ENCODE data around the gene CENPP.

Gene CENPP

DNA sequence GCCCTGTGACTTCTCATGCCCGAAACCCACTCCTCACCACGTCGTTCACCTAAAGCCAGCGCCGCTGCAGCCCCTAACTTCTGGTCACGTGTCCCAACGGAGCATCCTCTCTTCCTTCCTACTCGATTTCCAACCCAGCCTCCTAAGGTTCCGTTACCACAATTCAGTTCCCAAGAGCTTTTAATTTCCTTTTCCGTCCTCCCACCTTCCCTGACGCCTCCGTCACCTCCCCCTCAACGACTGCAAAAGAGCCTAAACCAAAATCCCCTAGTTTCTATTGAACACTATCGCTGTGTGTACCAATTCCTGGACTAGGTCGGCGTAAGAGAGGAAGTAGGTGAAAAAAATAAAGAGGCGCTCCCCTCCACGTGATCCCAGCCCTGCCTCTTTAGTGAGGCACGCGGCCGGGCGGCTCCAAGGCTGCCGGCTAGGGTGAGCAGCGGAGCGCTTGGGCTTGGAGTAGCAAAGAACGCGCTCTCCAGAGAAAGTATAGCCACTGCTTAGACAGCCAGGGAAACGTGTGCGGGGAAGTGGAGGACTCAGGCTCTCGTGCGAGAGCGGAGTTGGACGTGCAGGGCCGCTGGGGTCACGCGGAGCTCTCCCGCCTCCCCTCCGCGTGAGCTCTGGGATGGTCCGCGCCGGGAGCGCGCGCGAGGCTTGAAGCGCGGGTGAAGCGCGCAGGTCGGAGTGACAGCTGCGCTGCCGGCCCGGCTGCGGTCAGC is at the start of gene CENPP, which contains the start of gene NOL8:
TSS of gene CENPP (plus strand) at position 685 of the 722 bp plus-strand sequence.
TSS of gene NOL8 (minus strand) at position 82 of the 722 bp plus-strand sequence. CDS start 1,189 bp downstream, outside the sequence.
- TF ChIP-seq HDGF (IDR thresholded peaks at IDR 0.05; ENCODE audit: borderline replicate concordance) = no peak
- peak; percentile 87 for TF ChIP-seq BHLHE40 (IDR thresholded peaks at IDR 0.05; ENCODE audit: borderline replicate concordance)
- peak; percentile 17; the same call in 1 of the 2 replicates for TF ChIP-seq SP1 (IDR thresholded peaks at IDR 0.05)
- peak; percentile 94 for TF ChIP-seq CTBP1 (IDR thresholded peaks at IDR 0.05; ENCODE audit: borderline replicate concordance)
- TF ChIP-seq FOXA1 (IDR thresholded peaks at IDR 0.05) = no peak
- peak; percentile 13; the same call in 1 of the 2 replicates for TF ChIP-seq ARNT (IDR thresholded peaks at IDR 0.05)
- TF ChIP-seq, protein P1, sequence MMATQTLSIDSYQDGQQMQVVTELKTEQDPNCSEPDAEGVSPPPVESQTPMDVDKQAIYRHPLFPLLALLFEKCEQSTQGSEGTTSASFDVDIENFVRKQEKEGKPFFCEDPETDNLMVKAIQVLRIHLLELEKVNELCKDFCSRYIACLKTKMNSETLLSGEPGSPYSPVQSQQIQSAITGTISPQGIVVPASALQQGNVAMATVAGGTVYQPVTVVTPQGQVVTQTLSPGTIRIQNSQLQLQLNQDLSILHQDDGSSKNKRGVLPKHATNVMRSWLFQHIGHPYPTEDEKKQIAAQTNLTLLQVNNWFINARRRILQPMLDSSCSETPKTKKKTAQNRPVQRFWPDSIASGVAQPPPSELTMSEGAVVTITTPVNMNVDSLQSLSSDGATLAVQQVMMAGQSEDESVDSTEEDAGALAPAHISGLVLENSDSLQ (IDR thresholded peaks at IDR 0.05) = peak; percentile 95
- TF ChIP-seq NFRKB (IDR thresholded peaks at IDR 0.05) = 0 out of 2 replicates have a peak, but pooled peaks have one; percentile 28
- TF ChIP-seq TARDBP (IDR thresholded peaks at IDR 0.05) = no peak
- TF ChIP-seq L3MBTL2 (conservative IDR thresholded peaks at IDR 0.05) = peak; percentile 98
- peak; percentile 67; the same call in 1 of the 2 replicates for TF ChIP-seq FOXM1 (IDR thresholded peaks at IDR 0.05; ENCODE audit: borderline replicate concordance)
- TF ChIP-seq ZNF384 (IDR thresholded peaks at IDR 0.05) = peak; percentile 99
- no peak for TF ChIP-seq SUZ12 (IDR thresholded peaks at IDR 0.05)
- peak; percentile 85 for TF ChIP-seq ELF4 (IDR thresholded peaks at IDR 0.05)
- peak; percentile 81 for DNase-seq (ENCODE audit: extremely low spot score)
- CTCF ChIA-PET = no interaction called here
- POLR2A ChIA-PET = interaction anchor here (0.8 to 2.3 kb wide), 11 partner anchors 9 to 345 kb away, joined by 3 to 14 read pairs (median 4); partner anchors contain the start of gene IPPK

DNA sequence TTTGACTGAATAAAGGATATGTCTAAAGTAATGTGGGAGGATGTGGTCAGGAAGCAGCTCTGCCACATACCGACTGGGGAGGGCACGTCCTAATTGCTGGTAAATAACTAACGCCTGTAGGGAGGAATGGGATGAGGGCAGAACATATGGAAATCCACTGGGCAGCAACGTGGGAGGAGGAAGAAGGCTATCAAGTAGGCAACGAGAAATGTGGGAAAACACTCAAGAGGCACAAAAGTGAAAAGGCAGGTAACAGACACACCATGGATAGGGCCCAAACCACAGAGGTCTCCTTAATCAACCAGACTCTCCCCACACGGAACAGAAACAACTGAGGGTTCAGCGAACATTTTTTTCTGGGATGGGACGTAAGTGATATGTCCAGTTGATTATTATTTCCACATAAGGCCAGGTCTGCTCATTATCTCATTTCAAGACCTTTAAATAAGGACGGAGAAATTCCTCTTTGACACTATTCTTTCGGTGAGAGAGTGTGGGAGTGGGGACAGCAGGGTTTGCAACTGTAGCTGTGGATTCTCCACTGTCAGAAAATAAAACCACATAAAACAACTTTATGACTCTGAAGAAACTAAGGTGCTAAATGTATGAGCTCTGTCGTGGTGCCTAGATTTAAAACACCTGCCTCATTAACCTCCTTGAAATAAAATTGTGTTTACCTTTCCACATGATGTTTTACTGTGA is 49.3 kb upstream of the CENPP start:
- no peak for DNase-seq (ENCODE audit: extremely low spot score)
- POLR2A ChIA-PET = no interaction called here
- CTCF ChIA-PET = no interaction called here
- TF ChIP-seq SP1 (IDR thresholded peaks at IDR 0.05) = no peak
- TF ChIP-seq FOXM1 (IDR thresholded peaks at IDR 0.05; ENCODE audit: borderline replicate concordance) = no peak
- no peak for TF ChIP-seq ARNT (IDR thresholded peaks at IDR 0.05)
- no peak for TF ChIP-seq FOXK2 (IDR thresholded peaks at IDR 0.05)
- no peak for TF ChIP-seq L3MBTL2 (conservative IDR thresholded peaks at IDR 0.05)
- TF ChIP-seq LEF1 (IDR thresholded peaks at IDR 0.05; ENCODE audit: borderline replicate concordance) = no peak
- TF ChIP-seq HDGF (IDR thresholded peaks at IDR 0.05; ENCODE audit: borderline replicate concordance) = no peak
- no peak for TF ChIP-seq NFRKB (IDR thresholded peaks at IDR 0.05)
- no peak for TF ChIP-seq TARDBP (IDR thresholded peaks at IDR 0.05)
- TF ChIP-seq, protein P1 (IDR thresholded peaks at IDR 0.05) = no peak
- TF ChIP-seq ELF4 (IDR thresholded peaks at IDR 0.05) = no peak
- TF ChIP-seq BHLHE40 (IDR thresholded peaks at IDR 0.05; ENCODE audit: borderline replicate concordance) = no peak
- no peak for TF ChIP-seq SUZ12 (IDR thresholded peaks at IDR 0.05)
- no peak for TF ChIP-seq ZNF384 (IDR thresholded peaks at IDR 0.05)
- TF ChIP-seq FOXA1 (IDR thresholded peaks at IDR 0.05) = no peak
- TF ChIP-seq CTBP1 (IDR thresholded peaks at IDR 0.05; ENCODE audit: borderline replicate concordance) = no peak

DNA sequence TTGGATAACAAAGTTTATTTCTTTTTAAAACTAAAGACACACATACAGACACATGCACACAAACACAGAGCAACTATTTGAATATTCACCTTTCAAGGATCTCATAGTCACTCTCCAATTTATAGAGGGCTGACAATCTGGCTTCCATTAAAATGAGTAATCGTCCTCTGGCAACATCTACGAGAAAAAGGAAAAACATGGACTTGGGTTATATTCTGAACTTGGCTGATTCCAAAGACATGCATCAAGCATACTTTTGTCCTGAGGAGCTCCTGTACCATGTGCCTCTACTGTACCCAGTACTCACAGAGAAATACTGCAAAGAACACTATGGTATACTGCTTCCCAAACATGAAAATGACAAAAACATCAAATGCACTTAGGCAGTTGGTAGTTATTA is 47.6 kb upstream of the CENPP start:
- no peak for TF ChIP-seq ZNF384 (IDR thresholded peaks at IDR 0.05)
- no peak for TF ChIP-seq SP1 (IDR thresholded peaks at IDR 0.05)
- no peak for TF ChIP-seq BHLHE40 (IDR thresholded peaks at IDR 0.05; ENCODE audit: borderline replicate concordance)
- no peak for TF ChIP-seq TARDBP (IDR thresholded peaks at IDR 0.05)
- TF ChIP-seq FOXK2 (IDR thresholded peaks at IDR 0.05) = no peak
- TF ChIP-seq ELF4 (IDR thresholded peaks at IDR 0.05) = no peak
- TF ChIP-seq L3MBTL2 (conservative IDR thresholded peaks at IDR 0.05) = no peak
- TF ChIP-seq HDGF (IDR thresholded peaks at IDR 0.05; ENCODE audit: borderline replicate concordance) = no peak
- TF ChIP-seq FOXM1 (IDR thresholded peaks at IDR 0.05; ENCODE audit: borderline replicate concordance) = no peak
- no peak for DNase-seq (ENCODE audit: extremely low spot score)
- ChIA-PET CTCF (no interaction called here), POLR2A (no interaction called here)

DNA sequence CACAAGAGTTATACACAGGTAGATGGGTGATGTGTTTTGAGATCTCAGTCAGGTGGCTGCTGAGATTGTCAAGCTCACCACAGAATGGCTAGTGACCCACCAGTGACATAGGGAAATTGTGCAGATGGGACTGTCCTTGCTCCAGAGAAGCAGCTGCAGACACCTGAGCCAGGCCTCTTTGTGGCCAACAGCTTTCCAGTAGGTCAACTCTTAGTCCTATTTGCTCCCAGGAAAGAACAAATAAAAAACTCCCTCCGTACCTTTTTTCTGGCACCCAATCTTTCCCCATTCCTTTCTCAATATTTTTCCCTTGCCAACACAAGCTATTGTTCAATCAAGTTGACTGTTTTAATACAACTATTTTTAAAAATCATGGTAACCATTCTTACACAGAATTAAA is 46.5 kb upstream of the CENPP start:
- no peak for TF ChIP-seq HDGF (IDR thresholded peaks at IDR 0.05; ENCODE audit: borderline replicate concordance)
- TF ChIP-seq ELF4 (IDR thresholded peaks at IDR 0.05) = no peak
- no peak for TF ChIP-seq BHLHE40 (IDR thresholded peaks at IDR 0.05; ENCODE audit: borderline replicate concordance)
- TF ChIP-seq, protein P1 (IDR thresholded peaks at IDR 0.05) = no peak
- TF ChIP-seq FOXA1 (IDR thresholded peaks at IDR 0.05) = no peak
- TF ChIP-seq ARNT (IDR thresholded peaks at IDR 0.05) = no peak
- no peak for TF ChIP-seq CTBP1 (IDR thresholded peaks at IDR 0.05; ENCODE audit: borderline replicate concordance)
- no peak for TF ChIP-seq FOXK2 (IDR thresholded peaks at IDR 0.05)
- TF ChIP-seq SP1 (IDR thresholded peaks at IDR 0.05) = no peak
- TF ChIP-seq L3MBTL2 (conservative IDR thresholded peaks at IDR 0.05) = no peak
- TF ChIP-seq ZNF384 (IDR thresholded peaks at IDR 0.05) = no peak
- no peak for TF ChIP-seq TARDBP (IDR thresholded peaks at IDR 0.05)
- no peak for TF ChIP-seq FOXM1 (IDR thresholded peaks at IDR 0.05; ENCODE audit: borderline replicate concordance)
- no peak for TF ChIP-seq SUZ12 (IDR thresholded peaks at IDR 0.05)
- POLR2A ChIA-PET = no interaction called here

DNA sequence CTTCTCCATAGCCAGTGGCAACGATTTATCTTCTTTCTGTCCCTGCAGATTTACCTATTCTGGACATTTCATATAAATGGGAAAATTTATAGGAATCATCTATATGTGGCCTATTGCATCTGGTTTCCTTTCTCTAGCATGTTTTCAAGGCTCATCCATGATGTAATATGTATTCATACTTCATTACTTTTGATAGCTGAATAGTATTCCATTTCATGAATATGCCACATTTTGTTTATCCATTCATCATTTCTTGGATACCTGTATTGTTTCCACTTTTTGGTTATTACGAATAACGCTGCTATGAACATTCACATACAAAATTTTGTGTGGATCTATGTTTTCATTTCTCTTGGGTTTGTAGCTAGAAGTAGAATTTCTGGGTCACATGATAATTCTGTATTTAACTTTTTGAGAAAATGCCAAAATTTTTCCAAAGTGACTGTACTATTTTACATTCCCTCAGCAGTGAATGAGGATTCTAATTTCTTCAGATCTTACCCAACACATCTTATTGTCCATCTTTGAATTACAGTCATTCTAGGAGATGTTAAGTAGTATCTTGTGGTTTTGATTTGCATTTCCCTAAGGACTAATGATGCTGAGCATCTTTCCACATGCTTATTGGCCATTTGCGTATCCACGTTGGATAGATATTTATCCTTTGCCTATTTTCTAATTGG is 35.9 kb upstream of the CENPP start:
- no peak for DNase-seq (ENCODE audit: extremely low spot score)
- ChIA-PET POLR2A (interaction anchor here (1.3 kb wide), 1 partner anchor 8 kb away, joined by 5 read pairs; no protein-coding TSS in a partner anchor), CTCF (no interaction called here)

More for the DNA sequence above, 46.5 kb upstream of the CENPP start:
- no peak for DNase-seq (ENCODE audit: extremely low spot score)
- CTCF ChIA-PET = no interaction called here

More for the DNA sequence above, 35.9 kb upstream of the CENPP start:
- no peak for TF ChIP-seq LEF1 (IDR thresholded peaks at IDR 0.05; ENCODE audit: borderline replicate concordance)
- TF ChIP-seq, protein P1 (IDR thresholded peaks at IDR 0.05) = no peak
- TF ChIP-seq ARNT (IDR thresholded peaks at IDR 0.05) = no peak
- no peak for TF ChIP-seq SP1 (IDR thresholded peaks at IDR 0.05)
- TF ChIP-seq SUZ12 (IDR thresholded peaks at IDR 0.05) = no peak
- TF ChIP-seq BHLHE40 (IDR thresholded peaks at IDR 0.05; ENCODE audit: borderline replicate concordance) = no peak
- TF ChIP-seq TARDBP (IDR thresholded peaks at IDR 0.05) = no peak
- no peak for TF ChIP-seq FOXK2 (IDR thresholded peaks at IDR 0.05)
- TF ChIP-seq CTBP1 (IDR thresholded peaks at IDR 0.05; ENCODE audit: borderline replicate concordance) = no peak
- no peak for TF ChIP-seq FOXA1 (IDR thresholded peaks at IDR 0.05)
- TF ChIP-seq L3MBTL2 (conservative IDR thresholded peaks at IDR 0.05) = no peak
- no peak for TF ChIP-seq NFRKB (IDR thresholded peaks at IDR 0.05)
- no peak for TF ChIP-seq ELF4 (IDR thresholded peaks at IDR 0.05)
- TF ChIP-seq HDGF (IDR thresholded peaks at IDR 0.05; ENCODE audit: borderline replicate concordance) = no peak
